K562 (cell line): ENCODE data around the gene IKBKE. TPM values are rescaled to one million over a fixed set of nuclear protein-coding genes. Genes with fewer than 3 reads are reported as not detected.
A peak's percentile ranks its signal among the peaks of the same experiment; 100 is the strongest.

Experiments
- CBX5 ChIP-seq: IDR thresholded peaks from 2 replicates; pipeline ENCODE4 v1.6.1; 2014; ENCODE audit warnings: low read depth, borderline replicate concordance
- CXXC5 ChIP-seq: fragments of 250-450 bp; sonication (Bioruptor Pico); IDR thresholded peaks from 2 replicates; pipeline ENCODE4 v1.8.0; 2022; ENCODE audit warnings: inconsistent platforms, mild to moderate bottlenecking, moderate library complexity
- DACH1 ChIP-seq: fragments of 450-650 bp; IDR thresholded peaks from 2 replicates; pipeline ENCODE4 v1.6.1; 2018; ENCODE audit not compliant: partially characterized antibody
- DNMT1 ChIP-seq: fragments of 450-650 bp; IDR thresholded peaks from 2 replicates; pipeline ENCODE4 v1.6.1; 2016; ENCODE audit warnings: antibody characterized with exemption, mild to moderate bottlenecking
- FOSL1 ChIP-seq: fragments of 200-800 bp; sonication (Bioruptor generic); conservative IDR thresholded peaks from 2 replicates; pipeline ENCODE4 v1.6.1; 2016; ENCODE audit warnings: missing genetic modification characterization, missing compliant biosample characterization
- GATAD2B ChIP-seq: fragments of 450-650 bp; IDR thresholded peaks from 2 replicates; pipeline ENCODE4 v1.6.1; 2017; ENCODE audit warnings: mild to moderate bottlenecking, borderline replicate concordance
- HNRNPLL ChIP-seq: fragments of 200-400 bp; formaldehyde crosslinking; IDR thresholded peaks from 2 replicates; pipeline ENCODE4 v1.6.1; 2017; ENCODE audit warnings: low read length, low read depth, mild to moderate bottlenecking; ENCODE audit not compliant: poor library complexity, severe bottlenecking
- HSF4 ChIP-seq: fragments of 250-450 bp; sonication (Bioruptor Pico); IDR thresholded peaks from 2 replicates; pipeline ENCODE4 v2.1.2; 2022; ENCODE audit warnings: mild to moderate bottlenecking, moderate library complexity, borderline replicate concordance
- L3MBTL2 ChIP-seq: fragments of 450-650 bp; IDR thresholded peaks from 2 replicates; pipeline ENCODE4 v1.6.1; 2016; ENCODE audit warnings: mild to moderate bottlenecking, moderate library complexity
- MAFK ChIP-seq: IDR thresholded peaks from 2 replicates; pipeline ENCODE4 v1.6.1; 2011; ENCODE audit warnings: low read length, improper control_type of control experiment
- MED1 ChIP-seq: sonication (generic); formaldehyde crosslinking; IDR thresholded peaks from 2 replicates; pipeline ENCODE4 v1.8.1; 2023; ENCODE audit warnings: missing genetic modification reagents, borderline replicate concordance
- MYC ChIP-seq, 2 experiments: fragments of 250-450 bp in 1 of 2; sonication (Bioruptor Pico) in 1 of 2; IDR thresholded peaks; 2 replicates each; pipeline versions ENCODE4 v1.5.1 to v1.6.1; 2012 to 2021; ENCODE audit warnings: low read depth in 2 of 2, borderline replicate concordance in 1 of 2, improper control_type of control experiment in 1 of 2, low read length in 1 of 2, mild to moderate bottlenecking in 1 of 2, moderate library complexity in 1 of 2
- NFE2 ChIP-seq: IDR thresholded peaks from 2 replicates; pipeline ENCODE4 v1.6.1; 2014; ENCODE audit warnings: antibody characterized with exemption, low read depth
- NONO ChIP-seq, 2 experiments: fragments of 200-400 bp in 1 of 2; fragments of 450-650 bp in 1 of 2; formaldehyde crosslinking in 1 of 2; IDR thresholded peaks; 2 replicates each; pipeline ENCODE4 v1.6.1; 2017; ENCODE audit warnings: low read depth in 2 of 2, mild to moderate bottlenecking in 2 of 2, moderate library complexity in 2 of 2, low read length in 1 of 2
- PURB ChIP-seq: sonication (generic); formaldehyde crosslinking; IDR thresholded peaks from 2 replicates; pipeline ENCODE4 v1.9.0; 2021; ENCODE audit warnings: low read depth, mild to moderate bottlenecking, missing genetic modification reagents
- RCOR1 ChIP-seq, 2 experiments: IDR thresholded peaks; 2 replicates each; pipeline ENCODE4 v1.6.1; 2012; ENCODE audit warnings: low read depth in 2 of 2, low read length in 2 of 2, borderline replicate concordance in 1 of 2, improper control_type of control experiment in 1 of 2
- RUNX1 ChIP-seq: sonication (generic); IDR thresholded peaks from 2 replicates; pipeline ENCODE4 v1.6.1; 2016; ENCODE audit warnings: antibody characterized with exemption, low read depth
- SIN3B ChIP-seq: fragments of 450-650 bp; IDR thresholded peaks from 2 replicates; pipeline ENCODE4 v1.6.1; 2017; ENCODE audit warnings: low read depth, mild to moderate bottlenecking, moderate library complexity
- SP2 ChIP-seq: IDR thresholded peaks from 2 replicates; pipeline ENCODE4 v1.6.1; 2011; ENCODE audit warnings: mild to moderate bottlenecking, low read depth, low read length, moderate library complexity; ENCODE audit not compliant: poor library complexity, severe bottlenecking; ENCODE audit errors: extremely low read depth
- TEAD1 ChIP-seq, 2 experiments: fragments of 450-650 bp in 1 of 2; sonication (generic) in 1 of 2; formaldehyde crosslinking; IDR thresholded peaks; 2 replicates each; pipeline versions ENCODE4 v1.4.0 to v1.8.0; 2020 to 2022; ENCODE audit warnings: mild to moderate bottlenecking in 2 of 2, missing genetic modification reagents in 1 of 2
- VEZF1 ChIP-seq: fragments of 200-800 bp; sonication (Bioruptor generic); IDR thresholded peaks from 2 replicates; pipeline ENCODE4 v1.6.1; 2017; ENCODE audit warnings: missing genetic modification characterization, missing compliant biosample characterization
- ZNF347 ChIP-seq: fragments of 450-650 bp; formaldehyde crosslinking; IDR thresholded peaks from 2 replicates; pipeline ENCODE4 v1.4.0; 2020; ENCODE audit warnings: low read depth, mild to moderate bottlenecking, moderate library complexity
- ZNF395 ChIP-seq: fragments of 200-800 bp; sonication (Bioruptor generic); IDR thresholded peaks from 2 replicates; pipeline ENCODE4 v1.6.1; 2017; ENCODE audit warnings: missing genetic modification characterization, missing compliant biosample characterization
- ZSCAN29 ChIP-seq: fragments of 450-650 bp; IDR thresholded peaks from 2 replicates; pipeline ENCODE4 v1.6.1; 2017
- polyA plus RNA-seq, 8 experiments: library from polyadenylated mRNA; depleted of rRNA in 4 of 8; stranded (reverse) in 5 of 8; unstranded in 3 of 8; fragments of >200 nt; fragmentation: Nextera tagmentation in 2 of 8; fragmentation: Illumina TruSeq in 1 of 8; extraction: Ambion mirVana in 2 of 8; extraction: Trizol in 1 of 8; gene quantifications; 2 replicates each; pipeline versions ENCODE4 v1.2.1 to v1.2.3, GENCODE V29; 2011 to 2014; ENCODE audit warnings: inconsistent platforms in 1 of 8, missing spikeins in 1 of 8
- total RNA-seq, 7 experiments: library from RNA; depleted of rRNA in 6 of 7; stranded (reverse); fragments of >200 nt in 6 of 7; fragmentation: Illumina TruSeq in 2 of 7; extraction: Trizol in 2 of 7; gene quantifications; 2 replicates each; pipeline versions ENCODE4 v1.2.1 to v1.2.3, GENCODE V29; 2011 to 2021; ENCODE audit warnings: low replicate concordance in 1 of 7
- TF ChIP-seq, protein P1 (sequence below): sonication (generic); formaldehyde crosslinking; IDR thresholded peaks from 2 replicates; pipeline ENCODE4 v1.8.1; 2023; ENCODE audit warnings: mild to moderate bottlenecking, missing genetic modification reagents

The IKBKE gene
- total and polyA plus RNA-seq, 9 of the 15 experiments (the other 6 are each of a cell fraction or from before 2014, with no cell fraction given) = 2.3 to 9.0 (median 4.8) TPM

DNA sequence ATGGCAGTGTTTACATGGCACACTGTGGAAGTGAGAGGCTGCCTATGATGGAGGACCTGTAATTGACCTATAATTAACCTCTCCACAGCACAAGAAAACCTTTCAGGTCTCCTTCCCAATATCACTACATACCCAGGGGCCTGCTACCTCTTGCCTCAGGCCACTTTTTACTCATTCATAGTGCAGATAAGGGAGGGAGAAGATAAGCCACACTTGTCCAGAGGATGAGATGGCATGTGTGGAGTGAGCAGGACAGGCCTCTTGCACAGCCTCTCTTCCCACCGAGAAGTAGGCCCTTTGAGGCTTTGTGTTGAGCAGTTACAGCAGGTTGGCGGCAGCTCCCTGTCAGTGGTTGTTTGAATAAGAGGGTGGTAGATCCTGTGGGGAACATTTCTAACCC, 31.1 kb upstream of the IKBKE start (continued):
- TF ChIP-seq CXXC5 (CRISPR knock-in tag) (peak; percentile 53), ZSCAN29 (no peak), MYC (IDR thresholded peaks at IDR 0.05; ENCODE audit: low read depth, low read length) (peak; percentile 56; the same call in 1 of the 2 replicates), MYC (CRISPR knock-in tag; IDR thresholded peaks at IDR 0.05; ENCODE audit: borderline replicate concordance, low read depth) (no peak), NONO (IDR thresholded peaks at IDR 0.05; ENCODE audit: low read depth in 2 of 2, low read length in 1 of 2) (no peak), HNRNPLL (no peak), GATAD2B (peak; percentile 77; the same call in 1 of the 2 replicates), SP2 (no peak), CBX5 (no peak), DNMT1 (no peak), DACH1 (no peak), MAFK (0 out of 2 replicates have a peak, but pooled peaks have one; percentile 35), PURB (no peak), RCOR1 (IDR thresholded peaks at IDR 0.05; ENCODE audit: borderline replicate concordance in 1 of 2, low read depth in 2 of 2, low read length in 2 of 2) (peak; percentile 61 to 93; a peak in 3 of 4 replicates), RUNX1 (no peak), HSF4 (CRISPR knock-in tag) (no peak; the same call in 1 of the 2 replicates), ZNF347 (CRISPR knock-in tag) (no peak), L3MBTL2 (peak; percentile 90), ZNF395 (CRISPR knock-in tag) (peak; percentile 36; the same call in 1 of the 2 replicates), VEZF1 (CRISPR knock-in tag) (peak; percentile 17; the same call in 1 of the 2 replicates), TEAD1 (CRISPR knock-in tag; IDR thresholded peaks at IDR 0.05) (0 out of 4 replicates have a peak, but pooled peaks of 1 of the 2 experiments have one; percentile 53), MED1 (no peak), SIN3B (no peak), NFE2 (peak; percentile 89), FOSL1 (tag) (peak; percentile 67)
- TF ChIP-seq, protein P1, sequence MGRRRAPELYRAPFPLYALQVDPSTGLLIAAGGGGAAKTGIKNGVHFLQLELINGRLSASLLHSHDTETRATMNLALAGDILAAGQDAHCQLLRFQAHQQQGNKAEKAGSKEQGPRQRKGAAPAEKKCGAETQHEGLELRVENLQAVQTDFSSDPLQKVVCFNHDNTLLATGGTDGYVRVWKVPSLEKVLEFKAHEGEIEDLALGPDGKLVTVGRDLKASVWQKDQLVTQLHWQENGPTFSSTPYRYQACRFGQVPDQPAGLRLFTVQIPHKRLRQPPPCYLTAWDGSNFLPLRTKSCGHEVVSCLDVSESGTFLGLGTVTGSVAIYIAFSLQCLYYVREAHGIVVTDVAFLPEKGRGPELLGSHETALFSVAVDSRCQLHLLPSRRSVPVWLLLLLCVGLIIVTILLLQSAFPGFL (CRISPR knock-in tag) = no peak
